ENCODE results near the gene CABCOCO1.
A peak's percentile ranks its signal among the peaks of the same experiment; 100 is the strongest.

Gene CABCOCO1

GRCh38 chr10:61787170-61787569, 124.4 kb downstream of the CABCOCO1 start:
- DNase-seq = no peak

GRCh38 chr10:61789031-61789430, 126.3 kb downstream of the CABCOCO1 start:
- no peak for DNase-seq

DNA sequence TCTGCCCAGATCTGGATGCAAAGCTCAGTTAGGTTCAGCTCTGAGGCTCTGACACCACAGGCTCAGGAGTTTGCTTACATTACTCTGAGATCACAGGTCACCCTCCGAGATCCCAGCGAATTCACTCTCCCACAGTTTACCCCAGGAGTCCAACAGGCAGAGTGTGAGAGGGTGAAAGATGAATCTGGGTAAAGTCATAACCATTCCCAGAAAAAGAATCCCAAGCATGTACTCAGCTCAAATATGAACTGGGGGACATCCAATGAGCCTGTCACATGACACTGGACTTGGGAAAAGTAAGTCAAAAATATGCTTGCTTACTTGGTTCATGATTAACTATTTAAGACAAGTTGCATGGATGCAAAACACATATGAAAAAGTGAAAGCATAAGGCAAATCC, 128.5 kb downstream of the CABCOCO1 start:
- DNase-seq = no peak

- no peak for DNase-seq
These were observed 129.5 kb downstream of the CABCOCO1 start for GRCh38 chr10:61792097-61792716.

- no peak for DNase-seq
These were observed 130.2 kb downstream of the CABCOCO1 start for GRCh38 chr10:61792921-61793320.

GRCh38 chr10:61793760-61794703, 131.3 kb downstream of the CABCOCO1 start:
- peak in 1 of 2 experiments; percentile 9 for DNase-seq

DNA sequence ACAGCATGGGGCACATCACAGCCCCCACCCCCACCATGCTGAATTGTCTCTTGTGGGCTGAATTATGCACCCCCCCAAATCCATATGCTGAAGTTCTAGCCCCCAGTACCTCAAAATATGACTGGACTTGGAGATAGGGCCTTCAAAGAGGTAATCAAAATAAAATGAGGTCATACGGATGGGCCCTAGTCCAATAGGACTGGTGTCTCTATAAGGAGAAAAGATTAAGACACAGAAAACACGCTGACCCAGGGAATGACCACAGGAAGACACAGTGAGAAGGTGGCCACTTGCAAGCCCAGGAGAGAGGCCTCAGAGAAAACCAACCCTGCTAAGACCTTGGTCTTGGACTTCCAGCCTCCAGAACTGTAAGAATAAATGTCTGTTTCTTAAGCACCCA, 132.4 kb downstream of the CABCOCO1 start:
- DNase-seq = no peak

GRCh38 chr10:61795551-61795950, 132.8 kb downstream of the CABCOCO1 start:
- DNase-seq = no peak

- no peak for DNase-seq
These were observed 134.1 kb downstream of the CABCOCO1 start for GRCh38 chr10:61796785-61797184.

- DNase-seq = no peak
These were observed 134.8 kb downstream of the CABCOCO1 start for GRCh38 chr10:61797304-61798153.

- DNase-seq = no peak
These were observed 136.0 kb downstream of the CABCOCO1 start for GRCh38 chr10:61798713-61799112.

DNA sequence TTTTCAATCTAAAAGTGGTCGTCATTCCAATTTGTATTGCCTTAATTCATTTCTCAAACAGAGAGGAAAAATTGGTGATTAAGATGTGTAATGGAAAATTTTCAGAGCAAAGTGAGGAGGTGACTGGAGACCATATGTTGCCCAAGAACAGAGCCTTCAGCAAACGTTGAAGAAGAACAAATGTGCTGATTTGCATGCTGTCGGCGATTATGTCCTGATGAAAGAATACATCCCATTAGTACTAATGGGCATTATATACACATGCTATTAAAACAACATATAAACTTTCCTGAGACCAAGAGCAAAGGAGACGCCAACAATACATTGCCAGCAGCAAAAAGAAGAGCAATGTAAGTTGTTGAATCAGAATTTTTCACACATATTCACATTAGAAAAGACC, 138.8 kb downstream of the CABCOCO1 start:
- DNase-seq = no peak

DNA sequence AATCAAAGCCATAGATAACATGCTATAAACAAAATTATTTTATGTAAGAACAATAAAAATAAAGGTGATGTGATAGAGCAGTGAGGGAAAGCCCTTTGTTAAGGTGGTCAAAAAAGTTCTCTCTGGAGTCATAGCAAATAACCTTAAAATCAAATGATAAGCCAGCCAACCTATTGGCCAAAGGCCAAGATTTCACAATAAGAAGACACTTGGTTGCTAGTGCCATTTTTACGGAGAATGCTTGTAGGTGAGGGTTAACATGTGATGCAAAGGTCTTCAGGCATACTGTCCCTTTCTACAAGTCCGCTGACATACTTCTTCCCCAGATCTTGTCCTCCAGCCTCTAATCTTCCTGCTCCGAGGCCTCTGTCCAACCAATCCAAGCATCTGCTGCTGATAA, 140.5 kb downstream of the CABCOCO1 start:
- DNase-seq = no peak

DNA sequence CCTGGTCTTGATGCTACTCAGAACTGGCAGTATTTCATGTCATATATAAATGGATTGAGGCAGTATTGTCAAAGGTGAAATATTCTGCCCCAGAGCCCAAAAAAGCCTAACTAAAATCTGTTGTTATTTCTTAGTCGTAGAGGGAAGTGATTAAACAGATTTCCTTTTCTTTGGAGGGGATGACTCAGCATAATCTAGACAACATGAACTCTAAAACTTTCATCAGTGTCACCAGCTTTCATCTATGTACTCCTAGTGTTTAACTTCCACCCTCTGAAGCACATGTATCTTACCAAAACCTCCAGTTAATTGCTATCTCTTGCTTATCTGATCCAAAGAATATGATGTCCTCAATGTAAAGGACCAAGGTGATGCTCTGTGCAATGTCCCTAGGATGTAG, 141.7 kb downstream of the CABCOCO1 start:
- DNase-seq = no peak

- DNase-seq = no peak
These were observed 142.4 kb downstream of the CABCOCO1 start for GRCh38 chr10:61805091-61805490.

GRCh38 chr10:61810263-61810662, 147.5 kb downstream of the CABCOCO1 start:
- DNase-seq = no peak

- DNase-seq = no peak
These were observed 149.5 kb downstream of the CABCOCO1 start for GRCh38 chr10:61812052-61812721.

DNA sequence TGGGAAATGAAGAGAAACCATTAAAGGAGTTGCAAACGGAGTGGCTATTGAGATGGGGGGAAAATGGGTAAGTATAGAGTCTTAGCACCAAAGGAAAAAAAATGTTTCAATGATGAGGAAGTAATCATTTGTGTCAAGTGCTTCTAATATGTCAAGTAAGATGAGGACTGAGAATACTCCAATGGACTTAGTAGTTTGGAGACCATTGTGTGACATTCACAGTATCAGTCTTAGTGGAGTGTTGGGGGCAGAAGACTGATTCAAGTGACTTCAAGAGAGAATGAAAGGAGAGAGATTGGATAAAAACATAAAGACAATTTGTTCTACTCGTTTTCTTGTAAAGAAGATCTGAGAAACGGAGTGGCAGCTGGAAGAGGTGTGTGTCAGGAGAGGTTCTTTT, 150.2 kb downstream of the CABCOCO1 start:
- DNase-seq = no peak

DNA sequence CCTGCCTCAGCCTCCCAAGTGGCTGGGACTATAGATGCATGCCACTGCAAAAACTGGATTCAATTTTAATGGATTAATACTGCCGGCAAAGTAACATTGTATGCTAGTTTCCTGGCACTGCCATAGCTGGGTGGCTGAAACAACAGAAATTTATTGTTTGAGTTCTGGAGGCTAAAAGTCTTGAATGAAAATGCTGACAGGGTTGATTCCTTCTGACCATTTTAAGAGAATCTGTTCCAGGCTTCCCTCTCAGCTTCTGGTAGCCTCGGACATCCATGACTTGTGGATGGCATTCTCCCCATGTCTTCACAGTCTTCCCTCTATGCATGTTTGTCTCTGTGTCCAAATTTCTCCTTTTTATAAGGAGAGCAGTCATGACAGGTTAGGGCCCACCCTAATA, 151.4 kb downstream of the CABCOCO1 start:
- no peak for DNase-seq

DNA sequence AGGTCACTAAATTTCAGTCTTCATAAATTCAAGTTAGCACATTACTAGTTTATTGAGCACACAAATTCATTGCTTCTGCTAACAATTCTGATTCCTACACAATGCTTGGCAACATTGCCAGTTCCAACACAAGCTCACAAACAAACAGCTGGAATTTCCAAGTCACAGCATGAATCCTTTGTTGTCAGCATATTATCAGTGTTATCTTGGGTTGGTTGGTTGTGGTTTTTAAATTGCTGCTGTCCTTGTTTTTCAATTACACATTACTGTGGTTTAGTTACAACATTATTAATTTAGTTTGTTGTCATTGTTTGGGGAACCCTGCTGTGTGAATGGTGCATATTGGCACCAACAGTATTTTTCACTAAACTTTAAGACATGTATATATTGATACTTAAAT, 152.8 kb downstream of the CABCOCO1 start:
- DNase-seq = no peak
